Kidney (tissue), 14 donors: ENCODE measurements around the gene FBXL14. TPM values are rescaled to one million over a fixed set of nuclear protein-coding genes. Genes with fewer than 3 reads are reported as not detected.
A peak's percentile ranks its signal among the peaks of the same experiment; 100 is the strongest.

ENCODE experiments used
- DNase-seq, 5 donors: peaks; one replicate each; pipeline ENCODE4 v3.0.0-alpha.2; 2013 to 2020
- FAIRE-seq: peaks from 2 replicates; lab custom pipeline; 2012; peaks lifted over from hg19 to GRCh38; lab: Jason Lieb, UNC
- H3K27ac ChIP-seq, 2 donors: one replicate each; pipeline ENCODE4 v1.7.0; 2013; ENCODE audit warnings: low read depth in 2 of 2, low read length in 2 of 2, inconsistent platforms in 1 of 2
- H3K27me3 ChIP-seq: one replicate; pipeline ENCODE4 v1.7.1; 2013; ENCODE audit warnings: low read length, inconsistent platforms; ENCODE audit not compliant: control insufficient read depth, insufficient read depth
- H3K36me3 ChIP-seq, 3 donors: one replicate each; pipeline versions ENCODE4 v1.7.0 to v1.7.1; 2013; ENCODE audit warnings: low read length in 3 of 3, control low read depth in 1 of 3, inconsistent platforms in 1 of 3; ENCODE audit not compliant: insufficient read depth in 3 of 3, control insufficient read depth in 2 of 3
- H3K4me1 ChIP-seq, 3 donors: one replicate each; pipeline versions ENCODE4 v1.7.0 to v1.7.1; 2013; ENCODE audit warnings: low read length in 3 of 3, inconsistent platforms in 1 of 3, low read depth in 1 of 3; ENCODE audit not compliant: control insufficient read depth in 2 of 3, insufficient read depth in 2 of 3
- H3K4me3 ChIP-seq, 3 donors: one replicate each; pipeline versions ENCODE4 v1.7.0 to v1.8.1; 2013; ENCODE audit warnings: low read length in 3 of 3, control low read depth in 1 of 3, inconsistent platforms in 1 of 3
- H3K9ac ChIP-seq, 3 donors: one replicate each; pipeline versions ENCODE4 v1.7.0 to v1.7.1; 2013; ENCODE audit warnings: low read length in 3 of 3, control low read depth in 1 of 3, inconsistent platforms in 1 of 3
- H3K9me3 ChIP-seq, 3 donors: one replicate each; pipeline versions ENCODE4 v1.7.0 to v1.7.1; 2013; ENCODE audit warnings: low read length in 3 of 3, control low read depth in 1 of 3, inconsistent platforms in 1 of 3; ENCODE audit not compliant: control insufficient read depth in 2 of 3, insufficient read depth in 1 of 3
- CTCF ChIP-seq: IDR thresholded peaks from 3 replicates; pipeline ENCODE4 v1.5.1; 2012; ENCODE audit warnings: mild to moderate bottlenecking, moderate library complexity, borderline replicate concordance; ENCODE audit not compliant: insufficient read depth; ENCODE audit errors: extremely low read depth
- intact Hi-C: fragments of 100-400 bp; cut with DNase I; formaldehyde crosslinking; loops from one replicate; pipeline ENCODE4 v1.11.1; 2022
- polyA plus RNA-seq: library from polyadenylated mRNA; stranded (reverse); fragments of 350-450 nt; fragmentation: Illumina TruSeq; extraction: RNeasy Lipid Tissue Mini Kit (QIAGEN cat#74804); gene quantifications from one replicate; pipeline ENCODE4 v1.2.3, GENCODE V29; 2014; ENCODE audit warnings: low read depth, low replicate concordance; ENCODE audit not compliant: insufficient read depth
- total RNA-seq: library from RNA; stranded (reverse); fragmentation: NEBNext Ultra II Directional; extraction: Animal tissue kit (Norgen Biotek cat#: 25700); gene quantifications from one replicate; pipeline ENCODE4 v1.2.1, GENCODE V29; 2021
- donor health status: control.
- donor health status: control.
- donor health status: control.
- donor health status: control.
- donor health status: control.
- donor health status: DM: yes; HTN: yes; CAD: no.
- donor health status: Normal renal cell carcinoma (clear cell type).

The FBXL14 gene
- total and polyA plus RNA-seq, 2 donors from 2014 or later: 5.3 to 17.9 TPM

GRCh38 chr12:1606021-1606622 lies 11.7 kb upstream of the FBXL14 start:
- Histone ChIP-seq H3K36me3 (no peaks in the 10 kb centered on the region), H3K27me3 (no peaks in the 10 kb centered on the region), H3K4me3 (peak overlapping the region in 2 of 3 donors; percentile 69), H3K4me1 (peaks cover 3 to 10% (median 6%) of the 10 kb centered on the region in 3 donors), H3K27ac (peak overlapping the region; percentile 77 to 94), H3K9ac (peak overlapping the region in 2 of 3 donors; percentile 0 to 70), H3K9me3 (no peaks in the 10 kb centered on the region)
- DNase-seq (peak in 3 of 5 donors; percentile 61 to 97 (median 62)), FAIRE-seq (peak; percentile 38)
- intact Hi-C loops: no loop called here
- TF ChIP-seq CTCF: no peak

GRCh38 chr12:1605129-1606020 lies 11.0 kb upstream of the FBXL14 start:
- FAIRE-seq (no peak), DNase-seq (peak; percentile 79 to 95 (median 87))
- Histone ChIP-seq H3K27ac (peak overlapping the region; percentile 77 to 94), H3K9me3 (no peaks in the 10 kb centered on the region), H3K27me3 (no peaks in the 10 kb centered on the region), H3K4me1 (peaks cover 3 to 10% (median 6%) of the 10 kb centered on the region in 3 donors), H3K4me3 (peak overlapping the region; percentile 40 to 69 (median 69)), H3K36me3 (no peaks in the 10 kb centered on the region), H3K9ac (peak overlapping the region in 2 of 3 donors; percentile 0 to 70)
- intact Hi-C loops: no loop called here
- peak; percentile 85 for TF ChIP-seq CTCF

- Histone ChIP-seq H3K27me3 (no peaks in the 10 kb centered on the region), H3K36me3 (no peaks in the 10 kb centered on the region), H3K9ac (no peak overlapping the region), H3K9me3 (no peaks in the 10 kb centered on the region), H3K4me3 (no peak overlapping the region), H3K27ac (no peak overlapping the region), H3K4me1 (peaks cover 3 to 10% (median 6%) of the 10 kb centered on the region in 3 donors)
- TF ChIP-seq CTCF: no peak
- intact Hi-C loops: no loop called here
- FAIRE-seq (no peak), DNase-seq (no peak)
Measured at GRCh38 chr12:1604464-1604863, 10.1 kb upstream of the FBXL14 start.
